Measurements from ENCODE around the gene PARD3B. TPM values are rescaled to one million over a fixed set of nuclear protein-coding genes. Genes with fewer than 3 reads are reported as not detected.

The PARD3B gene
- total RNA-seq, 1 donor from 2014 or later: not detected

GRCh38 chr2:204971206-204971907, 426.1 kb downstream of the PARD3B start:
- H3K27ac Mint-ChIP-seq: no peak overlapping the region
- no peaks in the 10 kb centered on the region for H3K9me3 Mint-ChIP-seq
- no peak for ATAC-seq (ENCODE audit: low read depth)
- no peaks in the 10 kb centered on the region for H3K36me3 Mint-ChIP-seq (ENCODE audit: low read depth)
- ChIA-PET POLR2A (no interaction called here), CTCF (no interaction called here)
- peaks cover 9% of the 10 kb centered on the region for H3K4me1 Mint-ChIP-seq
- no peak for DNase-seq
- intact Hi-C loops (cut with micrococcal nuclease): no loop called here
- H3K4me3 Mint-ChIP-seq: no peak overlapping the region
- no peaks in the 10 kb centered on the region for H3K27me3 Mint-ChIP-seq
- TF ChIP-seq CTCF (IDR thresholded peaks at IDR 0.05): no peak

GRCh38 chr2:204972161-204972560, 426.9 kb downstream of the PARD3B start:
- POLR2A ChIA-PET: no interaction called here
- Mint-ChIP-seq H3K36me3 (ENCODE audit: low read depth) (no peaks in the 10 kb centered on the region), H3K9me3 (no peaks in the 10 kb centered on the region), H3K4me3 (no peak overlapping the region), H3K4me1 (peaks cover 6% of the 10 kb centered on the region), H3K27ac (no peak overlapping the region), H3K27me3 (no peaks in the 10 kb centered on the region)
- intact Hi-C loops (cut with micrococcal nuclease): no loop called here
- ATAC-seq (ENCODE audit: low read depth): no peak
- DNase-seq: no peak
- TF ChIP-seq CTCF (IDR thresholded peaks at IDR 0.05): no peak
- CTCF ChIA-PET: no interaction called here

- Mint-ChIP-seq H3K27ac (no peak overlapping the region), H3K27me3 (no peaks in the 10 kb centered on the region), H3K4me1 (peaks cover under 1% of the 10 kb centered on the region), H3K36me3 (ENCODE audit: low read depth) (no peaks in the 10 kb centered on the region), H3K4me3 (no peak overlapping the region), H3K9me3 (no peaks in the 10 kb centered on the region)
- ChIA-PET POLR2A (no interaction called here), CTCF (no interaction called here)
- DNase-seq (no peak), ATAC-seq (ENCODE audit: low read depth) (no peak)
- TF ChIP-seq CTCF (IDR thresholded peaks at IDR 0.05): no peak
- intact Hi-C loops (cut with micrococcal nuclease): no loop called here
Observed at GRCh38 chr2:204972606-204973336, 427.5 kb downstream of the PARD3B start.

- Mint-ChIP-seq H3K4me3 (no peak overlapping the region), H3K36me3 (ENCODE audit: low read depth) (no peaks in the 10 kb centered on the region), H3K27me3 (no peaks in the 10 kb centered on the region), H3K27ac (no peak overlapping the region), H3K9me3 (no peaks in the 10 kb centered on the region), H3K4me1 (no peaks in the 10 kb centered on the region)
- DNase-seq: no peak
- CTCF ChIA-PET: no interaction called here
- intact Hi-C loops (cut with micrococcal nuclease): no loop called here
- POLR2A ChIA-PET: no interaction called here
- no peak for ATAC-seq (ENCODE audit: low read depth)
- no peak for TF ChIP-seq CTCF (IDR thresholded peaks at IDR 0.05)
Observed at GRCh38 chr2:204973616-204974015, 428.3 kb downstream of the PARD3B start.

- Mint-ChIP-seq H3K27ac (no peak overlapping the region), H3K4me1 (no peaks in the 10 kb centered on the region), H3K9me3 (no peaks in the 10 kb centered on the region), H3K36me3 (ENCODE audit: low read depth) (no peaks in the 10 kb centered on the region), H3K27me3 (no peaks in the 10 kb centered on the region), H3K4me3 (no peak overlapping the region)
- DNase-seq: no peak
- CTCF ChIA-PET: no interaction called here
- ATAC-seq (ENCODE audit: low read depth): no peak
- TF ChIP-seq CTCF (IDR thresholded peaks at IDR 0.05): no peak
- intact Hi-C loops (cut with micrococcal nuclease): no loop called here
- POLR2A ChIA-PET: no interaction called here
Observed at GRCh38 chr2:204974487-204974886, 429.2 kb downstream of the PARD3B start.

Measured in activated B cell treated with CpG ODN at 0.5 μM for 24 hours (primary cell).